AG08396 (cell line): ENCODE results near the gene KRTAP12-2.

Experiments
- DNase-seq: peaks from one replicate; pipeline ENCODE4 v3.0.0; 2012; ENCODE audit warnings: low spot score, mixed read lengths

KRTAP12-2 gene

DNA sequence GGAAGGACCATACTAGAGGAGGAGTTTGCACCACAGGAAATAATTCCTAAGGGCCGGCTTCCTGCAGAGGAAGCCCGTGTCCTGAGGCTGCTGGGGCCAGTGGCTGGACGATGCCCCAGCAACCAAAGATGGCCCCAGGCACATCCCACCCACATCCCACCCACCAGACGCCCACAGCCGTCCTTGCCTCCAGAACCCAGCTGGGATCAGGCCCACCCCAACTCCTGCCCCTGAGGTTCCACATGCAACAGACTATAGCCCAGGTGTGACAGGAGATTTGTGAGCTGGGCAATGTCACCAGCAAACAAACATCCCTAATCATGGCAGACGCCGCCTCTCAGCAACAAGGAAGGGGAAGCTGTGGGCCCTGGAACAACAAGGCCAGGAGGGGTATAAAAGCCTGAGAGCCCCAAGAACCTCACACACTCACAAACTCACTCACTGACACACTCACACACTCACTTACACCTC, 40.0 kb downstream of the KRTAP12-2 start, which contains the start of gene KRTAP10-9:
Gene KRTAP10-9, plus strand, starts transcription at position 421 of the 471 bp plus-strand sequence. CDS start 79 bp downstream, outside the sequence.
- no peak for DNase-seq

DNA sequence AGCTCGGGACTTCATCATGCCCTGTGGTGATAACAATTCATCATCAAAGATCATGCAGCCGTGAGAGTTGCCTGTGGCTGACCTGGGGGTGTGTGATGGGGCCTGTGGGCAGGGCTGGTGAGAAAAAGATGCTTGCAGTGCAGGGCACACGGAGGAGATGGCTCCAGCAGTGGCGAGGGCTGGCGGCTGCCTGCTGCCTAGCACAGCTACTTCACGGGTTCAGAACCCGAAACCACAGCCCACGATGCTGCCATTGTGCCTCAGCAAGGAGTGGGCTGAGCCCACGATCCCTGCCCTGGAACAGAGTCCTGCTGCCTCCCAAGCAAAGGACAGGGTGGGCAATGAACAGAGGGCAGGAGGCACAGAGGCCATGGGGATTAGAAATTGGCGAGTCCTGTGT, 40.5 kb downstream of the KRTAP12-2 start:
- DNase-seq: no peak

DNA sequence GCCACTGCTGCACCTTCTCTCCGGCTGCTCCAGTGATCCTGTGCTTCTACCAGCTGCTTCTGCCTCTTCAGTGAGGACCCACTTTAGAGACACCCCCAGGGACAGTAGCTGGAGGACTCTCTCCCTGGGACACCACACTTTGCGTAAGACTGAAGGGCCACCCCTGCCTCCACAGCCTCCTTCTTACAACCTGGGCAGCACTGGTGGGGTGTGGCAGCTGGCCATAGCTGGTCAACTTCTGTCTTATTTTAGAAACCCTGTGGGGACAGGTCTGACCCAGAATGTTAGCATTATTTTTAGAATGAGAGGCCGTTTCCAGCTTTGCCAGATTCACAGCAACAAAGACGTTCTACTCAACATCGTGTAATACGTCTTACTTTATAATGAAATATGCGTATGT, 41.0 kb downstream of the KRTAP12-2 start:
- DNase-seq: no peak

DNA sequence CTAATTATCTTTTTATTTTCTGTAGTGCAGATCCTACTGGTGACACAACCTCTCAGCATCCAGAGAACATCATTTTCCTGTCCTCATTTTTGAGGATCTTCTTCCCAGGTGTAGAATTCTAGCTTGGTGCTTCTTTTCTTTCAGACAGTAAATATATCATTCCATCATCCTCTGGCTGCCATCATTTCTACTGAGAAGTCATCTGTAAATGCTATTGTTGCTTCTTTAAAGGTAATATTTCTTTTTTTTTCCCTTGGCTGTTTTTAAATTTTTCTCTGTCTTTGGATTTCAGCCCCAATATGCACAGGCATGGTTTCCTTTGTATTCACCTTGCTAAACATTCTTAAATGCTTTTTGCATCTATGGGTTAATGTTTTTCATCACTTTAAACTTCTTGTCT, 43.2 kb downstream of the KRTAP12-2 start:
- DNase-seq: no peak

DNA sequence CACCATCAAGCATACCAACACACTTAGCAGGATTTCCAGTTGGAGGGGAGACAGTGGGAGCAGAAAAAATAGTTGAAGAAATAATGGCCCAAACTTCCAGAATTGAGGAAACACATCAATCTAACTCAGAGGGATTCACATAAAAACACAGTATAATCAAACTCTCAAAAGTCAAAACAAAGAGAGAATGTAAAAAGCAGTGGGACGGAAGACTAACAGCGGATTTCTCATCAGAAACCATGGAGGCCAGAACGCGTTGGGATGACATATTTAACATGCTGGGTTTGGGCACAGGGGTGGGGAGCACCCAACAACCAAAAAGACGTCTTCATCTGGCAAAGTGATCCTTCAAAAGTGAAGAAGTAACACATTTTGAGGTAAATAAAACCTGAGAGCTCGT, 46.8 kb downstream of the KRTAP12-2 start:
- no peak for DNase-seq

DNA sequence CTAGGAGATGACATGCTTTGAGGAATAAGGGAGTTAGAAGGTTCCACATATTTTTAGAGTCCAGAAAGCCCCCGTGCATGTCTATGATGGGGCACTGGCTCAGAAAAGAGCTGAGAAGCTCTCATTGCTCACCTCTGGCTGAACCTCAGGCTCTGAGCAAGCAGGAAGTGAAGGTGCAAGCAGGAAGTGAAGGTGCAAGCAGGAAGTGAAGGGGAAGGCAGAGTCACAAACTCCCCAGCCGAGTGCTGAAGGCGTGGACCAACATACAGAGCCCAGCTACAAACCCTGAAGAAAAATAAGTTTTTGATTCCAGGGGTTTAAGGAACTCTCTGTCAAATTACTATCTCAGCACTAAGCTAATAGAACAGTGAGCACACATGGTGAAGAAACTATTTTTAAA, 47.8 kb downstream of the KRTAP12-2 start:
- DNase-seq: no peak

DNA sequence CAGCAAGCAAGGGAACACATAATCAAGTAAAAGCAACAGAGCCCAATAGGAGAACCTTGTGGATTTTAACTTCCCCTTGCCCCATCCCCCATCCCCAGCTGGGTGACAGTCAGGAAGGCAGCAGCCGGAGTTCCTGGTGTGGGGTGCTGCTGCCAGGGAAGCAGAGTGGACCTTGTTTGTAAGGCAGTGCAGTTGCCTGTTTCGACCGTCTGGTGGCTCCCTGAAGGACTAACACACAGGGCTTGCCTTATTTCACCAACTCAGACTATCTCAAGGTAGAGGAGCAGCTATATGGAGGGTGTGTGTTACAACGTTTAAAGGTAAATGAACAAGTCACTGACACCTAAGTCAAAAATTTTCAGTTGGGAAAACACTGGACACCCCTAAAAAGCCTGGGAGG, 48.2 kb downstream of the KRTAP12-2 start:
- no peak for DNase-seq

DNA sequence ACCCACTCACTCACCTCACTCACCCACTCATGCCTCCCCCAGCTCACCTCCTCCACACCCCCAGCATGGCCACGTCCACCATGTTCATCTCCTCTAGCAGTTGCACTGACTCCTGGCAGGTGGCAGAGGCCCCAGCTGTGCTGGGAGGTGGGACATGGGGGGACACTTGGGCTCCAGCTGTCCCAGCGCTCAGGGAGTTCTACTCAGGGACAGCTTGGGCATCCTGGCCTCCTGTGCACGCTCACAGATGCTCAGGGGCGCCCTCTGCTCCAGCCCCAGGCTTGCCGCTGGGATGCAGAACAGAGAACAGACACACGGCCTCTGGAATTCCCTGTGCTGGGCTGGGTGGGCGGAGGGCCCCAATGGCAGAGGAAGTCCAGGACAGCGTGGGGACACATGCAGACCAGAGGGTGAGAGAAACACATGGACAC, 49.6 kb downstream of the KRTAP12-2 start:
- no peak for DNase-seq

DNA sequence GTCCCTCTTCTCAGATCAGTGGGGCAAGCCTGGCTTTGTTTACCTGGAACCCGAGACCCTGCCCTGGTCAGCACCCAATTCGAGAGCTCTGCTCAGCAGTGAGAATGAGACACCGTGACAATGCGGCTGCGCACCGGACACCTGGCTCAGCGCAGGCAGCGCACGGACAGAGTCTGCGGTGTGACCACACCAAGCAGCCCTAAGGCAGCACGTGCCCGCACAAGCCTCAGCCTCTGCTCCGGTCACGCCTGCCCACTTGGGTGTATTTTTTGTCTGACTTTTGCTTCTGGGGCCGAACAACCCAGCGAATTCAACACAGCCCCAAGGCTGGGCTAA, 50.2 kb downstream of the KRTAP12-2 start:
- DNase-seq: no peak
